GM23248 (cell line): Measurements from ENCODE around the gene IL17RC. TPM values are rescaled to one million over a fixed set of nuclear protein-coding genes. Genes with fewer than 3 reads are reported as not detected.

ENCODE experiments used
- DNase-seq: peaks from one replicate; pipeline ENCODE4 v3.0.0-alpha.2; 2015
- H2AFZ ChIP-seq: fragments of 200-600 bp; sonication (generic); 2 replicates; pipeline ENCODE4 v1.6.1; 2016; ENCODE audit warnings: antibody characterized with exemption
- H3F3A ChIP-seq: fragments of 200-600 bp; sonication (generic); 2 replicates; pipeline ENCODE4 v1.6.1; 2016; ENCODE audit warnings: mild to moderate bottlenecking, antibody characterized with exemption, mixed run types; ENCODE audit not compliant: insufficient read depth
- H3K27ac ChIP-seq: fragments of 200-600 bp; sonication (generic); 2 replicates; pipeline ENCODE4 v1.5.1; 2016; ENCODE audit warnings: mild to moderate bottlenecking
- H3K27me3 ChIP-seq: fragments of 200-600 bp; sonication (generic); replicated peaks from 2 replicates; pipeline ENCODE4 v1.6.1; 2016; ENCODE audit warnings: mild to moderate bottlenecking; ENCODE audit not compliant: insufficient read depth
- H3K36me3 ChIP-seq: fragments of 200-600 bp; sonication (generic); 2 replicates; pipeline ENCODE4 v1.6.1; 2016; ENCODE audit warnings: low read depth, mild to moderate bottlenecking
- H3K4me1 ChIP-seq: fragments of 200-600 bp; sonication (generic); 2 replicates; pipeline ENCODE4 v1.6.1; 2016; ENCODE audit warnings: mild to moderate bottlenecking; ENCODE audit not compliant: insufficient read depth
- H3K4me2 ChIP-seq: fragments of 200-600 bp; sonication (generic); one replicate; pipeline ENCODE4 v1.6.1; 2016; ENCODE audit warnings: mild to moderate bottlenecking; ENCODE audit not compliant: unreplicated experiment
- H3K4me3 ChIP-seq: fragments of 200-600 bp; sonication (generic); 2 replicates; pipeline ENCODE4 v1.5.1; 2016; ENCODE audit warnings: mild to moderate bottlenecking
- H3K79me2 ChIP-seq: fragments of 200-600 bp; sonication (generic); 2 replicates; pipeline ENCODE4 v1.6.1; 2016; ENCODE audit warnings: mild to moderate bottlenecking; ENCODE audit not compliant: insufficient read depth
- H3K9ac ChIP-seq: fragments of 200-600 bp; sonication (generic); 2 replicates; pipeline ENCODE4 v1.6.1; 2016; ENCODE audit warnings: mild to moderate bottlenecking
- H3K9me2 ChIP-seq: fragments of 200-600 bp; sonication (generic); 2 replicates; pipeline ENCODE4 v1.6.1; 2016; ENCODE audit warnings: mixed run types, mild to moderate bottlenecking, moderate library complexity; ENCODE audit not compliant: insufficient read depth
- H3K9me3 ChIP-seq: fragments of 200-600 bp; sonication (generic); one replicate; pipeline ENCODE4 v1.6.1; 2017; ENCODE audit warnings: low read depth
- H4K20me1 ChIP-seq: fragments of 200-600 bp; sonication (generic); 2 replicates; pipeline ENCODE4 v1.6.0; 2016; ENCODE audit not compliant: insufficient read depth
- EZH2 ChIP-seq: fragments of 200-600 bp; sonication (generic); IDR thresholded peaks from 2 replicates; pipeline ENCODE4 v1.6.1; 2018; ENCODE audit warnings: antibody characterized with exemption, mild to moderate bottlenecking; ENCODE audit not compliant: insufficient read depth, poor library complexity, severe bottlenecking
- EZH2phosphoT487 ChIP-seq: fragments of 200-600 bp; sonication (generic); IDR thresholded peaks from 2 replicates; pipeline ENCODE4 v1.6.1; 2018; ENCODE audit warnings: antibody characterized with exemption, moderate library complexity, mild to moderate bottlenecking, low read depth; ENCODE audit not compliant: insufficient read depth
- WGBS, 2 experiments: methylation state at CpG; one replicate each; pipeline ENCODE4 v1.1.6; 2015 to 2017; ENCODE audit warnings: low lambda C conversion rate in 2 of 2, low coverage in 1 of 2; ENCODE audit errors: missing lambda C conversion rate in 2 of 2; 5-methylcytosine and 5-hydroxymethylcytosine counted together
- in situ Hi-C: fragments of 300-500 bp; cut with MboI; formaldehyde crosslinking; loops from 2 replicates; pipeline ENCODE4 v1.15.0; 2020
- polyA plus RNA-seq: library from polyadenylated mRNA; unstranded; fragments of >200 nt; fragmentation: Nextera tagmentation; extraction: Ambion mirVana; gene quantifications from 2 replicates; pipeline ENCODE4 v1.2.1, GENCODE V29; 2016
- total RNA-seq: library from RNA; depleted of rRNA; stranded (reverse); fragments of >200 nt; shearing (Covaris generic); gene quantifications from 2 replicates; pipeline ENCODE4 v1.2.3, GENCODE V29; 2014

Gene IL17RC
- total and polyA plus RNA-seq, 2 experiments from 2014 or later, result 20.5 to 41.8 TPM

GRCh38 chr3:9942164-9942563 lies 25.3 kb downstream of the IL17RC start:
- Histone ChIP-seq H3K4me2 (no peak overlapping the region), H2AFZ (no peak overlapping the region), H3K4me3 (no peak overlapping the region), H3K9me2 (no peaks in the 10 kb centered on the region), H3K27me3 (no peaks in the 10 kb centered on the region), H4K20me1 (no peaks in the 10 kb centered on the region), H3K4me1 (no peaks in the 10 kb centered on the region), H3K36me3 (no peaks in the 10 kb centered on the region), H3F3A (no peaks in the 10 kb centered on the region; the same call in 1 of the 2 replicates), H3K79me2 (no peaks in the 10 kb centered on the region), H3K9ac (no peak overlapping the region), H3K27ac (no peak overlapping the region), H3K9me3 (no peaks in the 10 kb centered on the region)
- TF ChIP-seq EZH2phosphoT487 (no peak), EZH2 (no peak)
- 93 to 96% methylated on average over 4 of the region's 4 CpGs for WGBS, 2 experiments
- DNase-seq, result no peak
- in situ Hi-C loops, result no loop called here

DNA sequence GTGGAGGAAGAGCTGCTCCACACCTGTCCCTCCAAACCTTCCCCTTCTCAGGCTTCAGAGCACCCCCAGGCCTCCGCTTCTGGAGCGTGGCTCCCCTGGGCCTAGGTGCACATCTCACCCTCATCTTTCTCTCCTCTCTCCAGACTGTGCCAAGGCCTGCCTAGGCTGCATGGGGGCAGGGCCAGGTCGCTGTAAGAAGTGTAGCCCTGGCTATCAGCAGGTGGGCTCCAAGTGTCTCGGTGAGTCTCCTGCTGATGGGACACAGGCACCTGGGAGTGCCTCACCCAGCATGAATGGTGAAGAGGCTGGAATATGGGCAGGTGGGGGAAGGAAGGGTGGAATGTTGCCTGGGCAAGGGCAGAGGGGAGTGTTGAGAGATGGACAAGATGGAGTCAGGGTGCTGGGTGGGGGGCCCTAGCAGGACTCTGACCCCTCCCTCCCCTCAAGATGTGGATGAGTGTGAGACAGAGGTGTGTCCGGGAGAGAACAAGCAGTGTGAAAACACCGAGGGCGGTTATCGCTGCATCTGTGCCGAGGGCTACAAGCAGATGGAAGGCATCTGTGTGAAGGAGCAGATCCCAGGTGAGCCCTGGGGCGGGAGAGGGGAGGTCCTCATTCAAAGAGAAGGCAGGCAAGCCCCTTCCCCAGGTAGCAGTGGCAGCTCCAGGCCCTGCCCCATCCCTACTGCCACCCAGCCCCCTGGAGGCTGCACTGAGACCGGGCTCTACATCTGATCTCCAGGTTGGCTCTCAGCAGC lies 26.2 kb downstream of the IL17RC start:
- Histone ChIP-seq H3K4me1 (no peaks in the 10 kb centered on the region), H2AFZ (no peak overlapping the region), H3K9ac (no peak overlapping the region), H4K20me1 (no peaks in the 10 kb centered on the region), H3K27me3 (no peaks in the 10 kb centered on the region), H3K27ac (no peak overlapping the region), H3K9me3 (no peaks in the 10 kb centered on the region), H3K79me2 (no peaks in the 10 kb centered on the region), H3K4me3 (no peak overlapping the region), H3K9me2 (no peaks in the 10 kb centered on the region), H3K4me2 (no peak overlapping the region), H3K36me3 (no peaks in the 10 kb centered on the region), H3F3A (no peaks in the 10 kb centered on the region; the same call in 1 of the 2 replicates)
- no peak for DNase-seq
- in situ Hi-C loops, result no loop called here
- WGBS, 2 experiments, result 73 to 74% methylated on average over 11 of the region's 11 CpGs
- no peak for TF ChIP-seq EZH2
- TF ChIP-seq EZH2phosphoT487, result no peak

GRCh38 chr3:9944271-9944670 lies 27.4 kb downstream of the IL17RC start:
- H3K4me1 ChIP-seq, result no peaks in the 10 kb centered on the region
- no peaks in the 10 kb centered on the region for H3K9me3 ChIP-seq
- H3K4me2 ChIP-seq, result no peak overlapping the region
- DNase-seq, result no peak
- H3K36me3 ChIP-seq, result no peaks in the 10 kb centered on the region
- WGBS, 2 experiments, result 92 to 93% methylated on average over 11 of the region's 11 CpGs
- no peaks in the 10 kb centered on the region for H3K27me3 ChIP-seq
- no peaks in the 10 kb centered on the region for H3K9me2 ChIP-seq
- H3K9ac ChIP-seq, result no peak overlapping the region
- H3F3A ChIP-seq, result no peaks in the 10 kb centered on the region; the same call in 1 of the 2 replicates
- in situ Hi-C loops, result no loop called here
- H3K27ac ChIP-seq, result no peak overlapping the region
- no peak overlapping the region for H3K4me3 ChIP-seq
- TF ChIP-seq EZH2phosphoT487, result no peak
- no peak for TF ChIP-seq EZH2
- H2AFZ ChIP-seq, result no peak overlapping the region
- H3K79me2 ChIP-seq, result no peaks in the 10 kb centered on the region
- H4K20me1 ChIP-seq, result no peaks in the 10 kb centered on the region

GRCh38 chr3:9945358-9945757 lies 28.5 kb downstream of the IL17RC start:
- H2AFZ ChIP-seq, result no peak overlapping the region
- peak; percentile 28 for DNase-seq
- WGBS, 2 experiments, result 48 to 59% methylated on average over 10 of the region's 10 CpGs
- in situ Hi-C loops, result no loop called here
- H3K4me2 ChIP-seq, result peak overlapping the region; percentile 87
- no peaks in the 10 kb centered on the region; the same call in 1 of the 2 replicates for H3F3A ChIP-seq
- H3K36me3 ChIP-seq, result no peaks in the 10 kb centered on the region
- H4K20me1 ChIP-seq, result no peaks in the 10 kb centered on the region
- H3K27me3 ChIP-seq, result no peaks in the 10 kb centered on the region
- no peak overlapping the region for H3K9ac ChIP-seq
- H3K4me1 ChIP-seq, result no peaks in the 10 kb centered on the region
- TF ChIP-seq EZH2 (no peak), EZH2phosphoT487 (no peak)
- H3K4me3 ChIP-seq, result peak overlapping the region; percentile 67; the same call in 1 of the 2 replicates
- no peak overlapping the region for H3K27ac ChIP-seq
- H3K79me2 ChIP-seq, result no peaks in the 10 kb centered on the region
- no peaks in the 10 kb centered on the region for H3K9me2 ChIP-seq
- no peaks in the 10 kb centered on the region for H3K9me3 ChIP-seq
